Articular chondrocyte of knee joint (primary cell): ENCODE measurements around the gene ATP1A1. TPM values are rescaled to one million over a fixed set of nuclear protein-coding genes. Genes with fewer than 3 reads are reported as not detected.

Experiments
- small RNA-seq: library from RNA; depleted of rRNA; stranded (forward); fragments of <200 nt; gene quantifications from one replicate; pipeline ENCODE3, GENCODE V24; 2012
- total RNA-seq: library from RNA; depleted of rRNA; stranded (reverse); fragments of >200 nt; gene quantifications from 2 replicates; pipeline ENCODE4 v1.2.3, GENCODE V29; 2012

ATP1A1 gene
- total RNA-seq: 156 and 165 TPM in 2 replicates

DNA sequence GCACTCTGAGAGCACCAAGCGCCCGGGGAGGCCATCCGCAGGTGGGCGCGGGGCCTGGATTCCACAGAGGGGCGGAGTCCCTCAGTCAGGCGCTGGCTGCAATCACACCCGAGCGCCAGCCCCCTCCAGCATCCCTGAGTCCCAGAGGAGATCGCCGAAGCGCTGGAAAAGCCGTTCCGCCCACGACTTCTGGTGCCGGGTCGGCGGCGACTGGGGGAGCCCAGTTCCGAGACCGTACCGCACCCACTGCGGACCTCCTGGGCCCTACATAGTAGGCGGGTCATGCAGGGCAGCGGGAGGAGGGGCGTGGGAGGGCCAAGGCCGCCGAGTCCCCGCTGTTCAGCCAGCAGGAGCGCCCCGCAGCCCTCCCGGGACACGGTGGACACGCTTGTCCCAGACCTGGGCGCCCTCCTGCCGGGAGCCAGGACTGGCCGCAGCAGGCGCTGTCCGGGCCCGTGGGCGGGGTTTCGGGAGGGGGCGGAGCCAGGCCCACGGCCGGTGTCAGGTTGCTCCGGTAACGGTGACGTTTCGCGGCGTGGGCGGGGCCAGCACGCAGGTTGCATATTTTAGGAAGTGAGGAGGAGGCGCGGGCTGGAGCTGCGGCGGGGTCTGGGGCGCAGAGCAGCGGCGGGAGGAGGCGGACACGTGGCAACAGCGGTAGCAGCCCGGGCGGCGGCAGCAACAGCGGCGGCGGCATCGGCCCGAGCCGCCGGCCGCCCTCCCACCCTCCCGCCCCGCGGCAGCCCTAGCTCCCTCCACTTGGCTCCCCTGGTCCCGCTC lies at the start of gene ATP1A1:
ATP1A1 (plus strand) TSS at position 594 of the 780 bp plus-strand sequence. CDS start 268 bp downstream, outside the sequence.

Small RNA genes lying within 50 kb of the gene (small RNA-seq; reads per million reads assigned to genes)
- gene RF00019 (not detected), gene RNU6-817P (not detected)

Other genes with a start within 250 kb of the ATP1A1 start
- 14.6 and 16.3 TPM in 2 replicates for gene CD58, start 197.8 kb downstream of the ATP1A1 start, total RNA-seq